RWPE2 (cell line): Measurements from ENCODE around the gene SLC44A2.

Source experiments
- ATAC-seq: fragments of 200-7000 bp; cut with Tn5 transposase; 3 replicates; pipeline ENCODE4 v1.9.1; 2021; ENCODE audit warnings: low read depth
- DNase-seq: peaks from one replicate; pipeline ENCODE4 v3.0.0-alpha.2; 2020; ENCODE audit warnings: low spot score
- H3K27ac ChIP-seq: fragments of 450-650 bp; 2 replicates; pipeline ENCODE4 v1.5.1; 2017; ENCODE audit warnings: mild to moderate bottlenecking; ENCODE audit not compliant: poor library complexity, severe bottlenecking
- H3K27me3 ChIP-seq: fragments of 250-450 bp; sonication (Bioruptor Pico); 2 replicates; pipeline ENCODE4 v1.5.1; 2021; ENCODE audit warnings: mild to moderate bottlenecking, moderate library complexity; ENCODE audit not compliant: insufficient read depth, poor library complexity, severe bottlenecking
- H3K36me3 ChIP-seq: fragments of 250-450 bp; sonication (Bioruptor Pico); 2 replicates; pipeline ENCODE4 v1.5.1; 2020; ENCODE audit warnings: low read depth, mild to moderate bottlenecking, moderate library complexity
- H3K4me1 ChIP-seq: fragments of 250-450 bp; sonication (Bioruptor Pico); 2 replicates; pipeline ENCODE4 v1.5.1; 2021; ENCODE audit warnings: mild to moderate bottlenecking, moderate library complexity; ENCODE audit not compliant: insufficient read depth, poor library complexity, severe bottlenecking
- H3K4me3 ChIP-seq: fragments of 250-450 bp; sonication (Bioruptor Pico); 2 replicates; pipeline ENCODE4 v1.5.1; 2021; ENCODE audit warnings: mild to moderate bottlenecking, moderate library complexity; ENCODE audit not compliant: severe bottlenecking
- H3K9me3 ChIP-seq: fragments of 250-450 bp; sonication (Bioruptor Pico); 2 replicates; pipeline ENCODE4 v1.5.1; 2021; ENCODE audit warnings: mild to moderate bottlenecking, moderate library complexity; ENCODE audit not compliant: severe bottlenecking
- CTCF ChIP-seq: fragments of 450-650 bp; IDR thresholded peaks from one replicate; pipeline ENCODE4 v1.5.1; 2017; ENCODE audit warnings: mild to moderate bottlenecking, moderate library complexity; ENCODE audit not compliant: poor library complexity, severe bottlenecking

Gene SLC44A2

GRCh38 chr19:10692673-10693264 is 67.4 kb downstream of the SLC44A2 start:
- Histone ChIP-seq H3K4me3 (no peak overlapping the region), H3K27me3 (no peaks in the 10 kb centered on the region), H3K9me3 (no peaks in the 10 kb centered on the region), H3K27ac (no peak overlapping the region), H3K36me3 (peaks cover 40% of the 10 kb centered on the region), H3K4me1 (no peaks in the 10 kb centered on the region)
- ATAC-seq: no peak
- DNase-seq: no peak
- no peak for TF ChIP-seq CTCF
